Measurements from ENCODE around the gene STPG1. TPM values are rescaled to one million over a fixed set of nuclear protein-coding genes. Genes with fewer than 3 reads are reported as not detected.

Gene STPG1
- total RNA-seq, 1 donor from 2014 or later = 6.2 TPM

DNA sequence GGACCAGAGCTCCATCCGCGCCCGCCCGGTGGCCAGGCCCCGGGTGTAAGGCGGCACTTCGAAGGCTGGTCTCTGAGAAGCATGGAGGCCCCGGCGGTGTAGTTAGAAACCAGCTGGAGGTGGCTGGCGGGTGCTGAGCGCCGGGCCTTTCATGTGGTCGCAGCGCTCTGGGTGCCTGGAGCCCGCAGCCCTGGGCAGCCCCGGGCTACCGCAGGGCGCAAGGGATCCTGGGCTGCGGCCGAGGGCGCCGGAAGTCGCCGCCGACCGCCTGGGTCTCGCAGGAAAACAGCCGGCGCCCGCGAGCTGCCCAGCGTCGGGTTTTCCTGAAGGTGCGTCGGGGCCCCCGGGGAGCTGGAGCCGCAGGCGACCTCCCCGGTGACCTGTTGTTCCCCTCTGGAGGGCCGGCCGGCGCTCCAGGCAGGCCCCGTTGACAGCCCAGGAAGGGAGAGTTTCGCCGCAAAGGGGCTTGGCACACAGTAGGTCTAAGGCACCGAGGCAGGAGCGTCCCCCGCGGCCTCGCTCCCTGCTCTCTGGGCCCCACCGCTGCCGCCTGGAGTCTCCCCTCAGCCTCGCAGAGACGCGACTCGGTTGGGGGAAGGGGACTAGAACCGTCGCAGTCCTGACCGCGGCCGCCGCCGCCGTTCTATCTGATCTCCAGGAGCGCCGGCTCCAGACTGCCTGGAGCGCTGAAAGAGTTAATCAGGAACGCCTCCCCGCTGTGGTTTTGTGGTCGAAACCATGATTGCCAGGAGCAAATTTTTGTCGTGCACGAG lies 91.7 kb downstream of the STPG1 start:
- intact Hi-C loops (cut with micrococcal nuclease) = loop anchor here (1.0 to 2.0 kb wide), 6 partner anchors 29 to 123 kb away; no protein-coding TSS in a partner anchor

DNA sequence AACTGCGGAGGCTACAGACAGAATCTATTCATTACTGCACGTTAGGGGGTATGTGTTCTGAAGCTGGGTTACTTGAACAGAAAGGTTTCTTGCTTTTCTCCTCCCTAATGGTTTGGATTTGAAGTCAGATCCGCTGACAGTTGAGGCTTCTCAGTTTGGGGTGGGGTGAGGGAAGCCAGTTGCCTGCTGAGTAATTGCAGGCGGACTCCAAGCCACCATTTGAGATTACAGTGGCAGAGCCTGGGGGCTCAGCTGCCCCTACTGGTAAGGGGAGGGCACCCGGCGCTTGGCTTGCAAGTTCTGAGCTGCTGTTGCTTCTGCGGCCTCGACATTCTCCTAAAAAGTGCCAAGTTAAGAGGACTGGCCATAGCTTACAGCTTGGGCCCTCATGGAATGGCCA lies 92.5 kb downstream of the STPG1 start:
- intact Hi-C loops (cut with micrococcal nuclease) = loop anchor here (2.0 kb wide), 2 partner anchors 44 to 122 kb away; no protein-coding TSS in a partner anchor

DNA sequence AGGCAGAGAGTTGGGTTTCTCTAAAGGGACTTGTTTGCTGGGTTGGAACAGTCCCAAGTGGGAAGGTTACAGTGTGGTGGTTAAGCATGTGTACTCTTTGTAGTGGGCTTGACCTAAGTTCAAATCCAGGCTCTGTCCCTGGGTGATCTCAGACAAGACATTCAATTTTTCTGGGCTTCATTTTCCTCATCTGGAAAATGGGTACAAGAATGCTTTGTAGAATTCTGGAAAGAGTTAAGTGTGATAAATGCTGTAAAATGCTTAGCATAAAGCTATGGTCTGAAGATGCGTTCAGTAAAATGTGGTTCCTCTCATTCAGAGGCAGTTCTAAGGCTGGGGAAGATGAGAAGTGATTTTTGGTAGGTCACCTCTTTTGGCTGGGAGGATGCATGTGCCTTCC lies 93.6 kb downstream of the STPG1 start:
- intact Hi-C loops (cut with micrococcal nuclease) = loop anchor here (2.0 kb wide), 2 partner anchors 43 to 121 kb away; no protein-coding TSS in a partner anchor

DNA sequence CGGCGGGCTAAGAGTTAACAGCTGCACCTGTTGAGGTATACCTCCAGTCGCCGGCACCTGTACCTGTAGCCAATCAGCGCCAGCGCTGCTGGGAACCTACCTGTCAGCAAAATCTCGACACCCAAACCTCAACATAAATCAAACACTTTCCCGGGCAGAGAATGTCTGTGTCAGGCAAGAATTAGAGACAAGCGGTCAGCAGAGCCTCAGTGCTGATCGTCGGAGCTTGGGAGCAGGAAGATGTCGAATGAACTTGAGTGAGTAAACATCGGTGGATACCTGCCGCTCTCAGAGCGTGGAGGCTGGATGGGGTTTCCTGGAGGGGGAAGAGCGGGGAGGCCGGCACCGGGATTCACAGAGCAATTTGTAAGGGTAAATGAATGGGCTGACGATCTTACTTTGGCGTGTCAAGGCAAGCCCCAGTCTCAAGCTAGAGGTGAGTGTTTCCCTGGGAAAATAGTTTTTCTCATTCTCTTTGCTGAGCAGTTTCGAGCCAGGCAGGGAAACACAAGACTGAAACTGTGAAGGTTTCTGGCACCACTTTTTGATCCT lies 94.2 kb downstream of the STPG1 start, which contains the start of gene GRHL3:
TSS of gene GRHL3 (plus strand) at position 46 of the 552 bp plus-strand sequence. CDS start at position 241, 195 bp downstream.
- intact Hi-C loops (cut with micrococcal nuclease) = no loop called here

DNA sequence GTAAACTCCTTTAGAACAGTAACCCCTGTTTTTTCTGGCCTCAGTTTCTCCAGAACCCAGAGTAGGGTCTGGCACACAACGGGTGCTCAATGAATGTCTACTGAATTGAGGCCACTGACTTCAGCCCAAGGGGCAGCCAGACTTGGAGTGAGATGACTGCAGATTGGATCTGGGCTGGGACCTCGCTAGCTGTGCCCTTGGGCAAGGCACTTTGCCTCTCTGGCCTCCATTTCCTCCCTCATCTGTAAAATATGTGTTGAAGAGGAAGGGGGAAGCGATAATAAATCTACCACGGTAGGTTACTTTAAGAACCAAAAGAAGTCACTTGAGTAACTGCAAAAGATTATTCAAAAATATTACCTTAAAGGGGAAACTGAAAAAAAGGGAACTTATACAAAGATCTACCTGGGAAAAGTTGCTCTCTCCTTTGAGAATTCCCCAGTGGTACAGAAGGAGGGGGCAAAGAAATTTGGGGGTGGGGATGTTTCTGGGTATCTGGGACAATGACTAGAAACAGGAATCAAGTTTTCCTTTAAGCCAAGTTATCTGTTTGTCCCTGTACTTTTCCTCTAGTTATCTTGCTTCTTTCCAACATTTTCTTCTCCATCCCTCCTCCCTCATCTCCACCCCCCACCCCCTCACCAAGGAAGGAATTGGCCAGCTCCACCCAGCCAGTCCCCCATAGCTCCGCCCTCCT lies 94.8 kb downstream of the STPG1 start:
- intact Hi-C loops (cut with micrococcal nuclease) = no loop called here

DNA sequence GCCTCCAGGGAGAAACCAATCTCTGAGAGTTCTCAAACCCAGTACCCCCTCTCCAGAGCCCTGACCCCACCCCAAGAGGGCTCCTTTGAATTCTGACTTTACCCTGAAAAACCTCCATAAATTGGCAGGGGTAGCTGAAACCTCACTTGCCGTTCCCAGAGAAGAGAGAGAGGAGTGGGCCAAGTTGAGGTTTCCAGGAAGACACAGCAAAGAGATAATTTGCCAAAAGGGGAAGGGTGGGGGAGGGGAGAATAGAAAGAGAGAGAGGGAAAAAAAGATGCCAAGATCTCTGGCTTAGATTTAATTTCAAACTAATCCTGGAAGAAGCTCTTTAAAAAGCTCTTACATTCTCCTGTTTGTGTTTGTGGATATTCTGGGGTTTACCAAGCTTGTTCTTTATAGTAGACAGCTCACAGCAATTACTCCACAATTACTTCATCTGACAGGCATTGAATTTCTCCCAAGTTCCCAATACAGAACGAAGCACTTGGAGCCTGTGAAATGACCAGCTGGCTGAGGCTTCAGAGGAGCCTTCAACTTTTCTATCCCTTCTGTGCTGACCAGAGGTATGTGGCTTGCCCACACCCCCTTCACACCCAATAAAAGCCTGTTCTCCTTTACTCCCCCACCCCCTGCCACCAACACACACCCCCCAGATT lies 95.5 kb downstream of the STPG1 start:
- intact Hi-C loops (cut with micrococcal nuclease) = no loop called here

DNA sequence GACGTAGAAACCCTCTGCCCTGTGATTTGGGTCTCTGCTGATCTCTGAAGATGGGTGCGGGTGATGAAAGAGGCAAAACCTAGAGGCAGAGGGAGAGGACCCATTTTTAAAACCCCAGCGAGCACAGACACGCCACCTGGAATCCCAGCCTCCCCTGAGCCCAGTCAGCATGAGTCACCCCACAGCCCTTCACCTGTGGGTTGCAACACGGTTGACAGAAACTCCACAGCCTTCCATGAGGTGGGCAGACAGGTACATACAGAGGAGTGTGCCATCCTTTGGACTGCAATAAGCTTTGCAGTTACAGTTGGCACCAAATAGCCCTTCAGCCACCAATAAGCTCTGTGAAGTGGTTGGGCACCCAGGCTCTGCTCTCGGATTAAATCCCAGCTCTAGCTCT lies 96.5 kb downstream of the STPG1 start:
- intact Hi-C loops (cut with micrococcal nuclease) = no loop called here

DNA sequence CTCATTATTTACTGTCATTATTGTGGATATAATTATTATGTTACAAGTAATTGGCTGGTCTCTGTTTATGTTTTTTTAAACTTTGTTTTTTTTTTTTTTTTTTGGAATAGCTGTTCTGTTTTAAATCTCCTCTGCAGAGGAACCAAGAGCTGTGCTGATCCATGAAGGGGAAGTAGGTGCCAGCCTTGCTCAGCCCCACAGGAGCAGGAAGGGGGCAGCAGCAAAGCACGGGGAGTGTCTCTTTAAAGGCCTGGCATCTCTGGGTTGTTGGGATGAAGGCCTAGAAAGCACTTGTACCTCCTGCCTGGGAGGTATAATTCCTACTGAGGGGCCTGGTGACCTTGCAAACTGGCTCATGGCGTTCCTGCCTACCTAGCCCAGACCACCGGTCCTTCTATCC lies 96.9 kb downstream of the STPG1 start:
- intact Hi-C loops (cut with micrococcal nuclease) = no loop called here

DNA sequence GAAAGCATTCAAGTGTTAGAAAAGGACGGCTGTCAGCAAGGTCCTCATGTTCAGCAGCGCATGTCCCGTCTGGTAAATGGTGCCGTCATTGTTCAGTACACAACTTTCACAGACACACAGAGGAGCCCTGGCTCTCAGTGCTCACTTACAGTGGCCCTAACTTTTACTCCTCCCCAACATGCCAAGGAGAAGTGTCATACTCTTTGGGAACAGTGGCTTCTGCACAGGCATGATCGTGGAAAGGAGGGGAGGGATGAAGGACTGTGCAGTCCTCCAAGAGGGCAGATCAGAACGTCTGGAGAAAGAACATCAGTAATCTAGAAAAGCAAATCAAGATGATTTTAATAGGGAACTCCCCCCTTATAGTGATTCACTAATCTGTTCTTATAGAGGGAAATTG lies 98.2 kb downstream of the STPG1 start:
- intact Hi-C loops (cut with micrococcal nuclease) = no loop called here

DNA sequence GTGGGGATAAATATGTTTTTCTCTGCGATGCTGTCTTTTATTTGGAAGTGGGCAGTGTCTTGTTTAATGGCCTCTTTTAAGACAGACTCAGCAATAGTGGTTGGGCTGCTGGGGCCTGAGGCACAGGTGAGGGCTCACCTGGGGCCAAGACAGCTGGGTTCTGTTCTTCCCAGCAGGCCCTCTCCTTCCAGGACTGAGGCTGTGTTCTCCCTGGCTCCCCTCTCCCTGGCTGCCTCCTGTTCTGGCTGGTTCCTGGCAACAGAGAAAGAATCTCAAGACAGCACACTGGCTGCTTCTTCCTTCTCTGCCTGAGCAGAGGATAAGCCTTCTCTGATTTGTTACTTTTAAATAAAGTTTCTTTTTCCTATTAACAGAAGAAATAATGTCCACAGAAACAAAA lies 101.8 kb downstream of the STPG1 start:
- intact Hi-C loops (cut with micrococcal nuclease) = no loop called here

DNA sequence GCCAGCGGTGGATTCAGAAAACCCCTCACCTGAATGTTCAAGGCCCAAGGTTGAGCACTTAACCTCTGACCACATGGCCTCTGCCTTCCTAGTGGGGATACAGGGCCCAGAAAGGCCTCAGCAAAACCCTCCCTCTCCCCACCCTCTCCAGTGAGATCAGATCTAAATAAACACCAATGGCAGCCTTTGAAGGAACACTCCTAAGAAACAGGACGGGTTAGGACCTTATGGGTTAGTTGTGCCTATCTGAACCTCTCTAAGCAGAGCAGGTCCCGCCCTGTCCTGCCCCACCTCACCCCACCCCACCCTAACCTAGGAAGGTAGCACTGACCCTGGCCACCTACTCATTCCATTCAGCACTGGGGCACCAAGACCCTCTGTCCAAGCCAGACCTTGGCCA lies 102.3 kb downstream of the STPG1 start:
- intact Hi-C loops (cut with micrococcal nuclease) = no loop called here

DNA sequence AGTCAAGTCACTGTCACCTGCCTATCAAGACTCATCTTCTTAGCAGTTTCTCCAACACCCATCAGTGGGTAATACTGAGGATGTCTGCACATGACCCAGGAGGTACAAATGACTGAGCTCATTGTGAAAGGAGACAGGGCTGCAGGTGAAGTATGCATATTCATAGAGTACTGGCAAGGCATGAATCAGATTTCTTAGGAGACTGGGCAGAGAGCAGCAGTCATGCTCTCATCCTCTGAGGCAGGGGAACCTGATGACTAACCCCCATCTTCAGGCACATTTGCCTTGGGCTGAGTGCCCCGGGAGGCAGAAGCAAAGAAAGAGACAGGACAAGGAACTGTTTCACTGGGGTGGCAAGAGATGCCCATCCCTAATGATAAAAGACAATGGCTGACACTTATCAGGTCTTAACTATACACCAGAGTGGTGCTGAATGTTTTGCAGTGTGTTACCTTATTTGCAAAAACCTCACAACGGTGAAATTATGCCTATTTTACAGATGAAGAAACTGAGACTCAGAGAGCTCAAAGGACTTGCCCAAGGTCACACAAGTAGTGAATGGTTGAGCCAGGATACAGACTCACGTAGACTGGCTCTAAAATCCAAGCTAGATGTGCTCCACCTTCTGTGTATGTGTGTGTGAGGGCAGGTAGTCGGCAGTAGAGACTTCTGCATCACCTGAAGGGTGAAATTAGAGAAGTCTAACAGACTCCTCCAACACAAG lies 103.7 kb downstream of the STPG1 start:
- intact Hi-C loops (cut with micrococcal nuclease) = no loop called here

DNA sequence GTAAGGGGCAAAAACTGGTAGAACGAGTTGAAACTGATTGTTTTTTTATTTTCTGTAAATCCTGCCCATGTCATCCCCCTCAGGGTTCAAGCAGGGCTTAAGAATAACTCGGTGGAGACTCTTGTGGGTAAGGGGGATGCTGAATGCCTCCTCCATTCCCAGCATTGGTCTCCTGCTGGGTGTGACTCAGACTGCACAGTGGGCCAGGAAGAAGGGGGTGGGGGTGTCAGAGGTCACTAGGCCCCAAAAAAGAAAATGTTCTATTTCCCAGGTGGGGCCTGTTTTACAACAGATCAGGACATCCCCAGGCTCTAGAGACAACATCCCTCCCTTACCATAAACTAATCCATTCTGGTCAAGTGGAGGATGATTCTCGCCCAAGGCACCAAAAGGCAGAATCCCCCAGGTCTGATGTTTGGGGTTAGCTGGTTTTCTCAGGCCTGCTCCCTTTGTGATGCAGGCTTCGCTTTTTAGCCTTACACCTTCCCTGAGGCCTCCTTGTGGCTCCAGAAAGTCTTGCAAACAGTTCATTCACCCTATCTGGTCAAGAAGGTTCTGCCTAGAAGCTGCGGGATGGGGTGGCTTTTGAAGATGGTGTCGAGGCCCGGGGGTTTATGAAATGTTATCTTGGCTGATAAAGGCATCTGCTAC lies 105.1 kb downstream of the STPG1 start:
- intact Hi-C loops (cut with micrococcal nuclease) = no loop called here

Other genes with a start within 250 kb of the STPG1 start
- gene IFNLR1, start 226.5 kb downstream of the STPG1 start, total RNA-seq = 1.2 and 1.6 TPM in 2 replicates
- gene GRHL3, start 94.4 kb downstream of the STPG1 start, total RNA-seq = 0.12 and 0.59 TPM in 2 replicates
- 39.4 and 44.9 TPM in 2 replicates for gene NIPAL3, start 2.0 kb upstream of the STPG1 start, total RNA-seq
- 55.5 and 56.4 TPM in 2 replicates for gene RCAN3, start 89.1 kb upstream of the STPG1 start, total RNA-seq
- gene NCMAP, start 142.3 kb upstream of the STPG1 start, total RNA-seq = not detected in 2 replicates
- 175 and 178 TPM in 2 replicates for gene SRRM1, start 229.5 kb upstream of the STPG1 start, total RNA-seq